ENCODE data around the gene DOP1B.

The DOP1B gene

DNA sequence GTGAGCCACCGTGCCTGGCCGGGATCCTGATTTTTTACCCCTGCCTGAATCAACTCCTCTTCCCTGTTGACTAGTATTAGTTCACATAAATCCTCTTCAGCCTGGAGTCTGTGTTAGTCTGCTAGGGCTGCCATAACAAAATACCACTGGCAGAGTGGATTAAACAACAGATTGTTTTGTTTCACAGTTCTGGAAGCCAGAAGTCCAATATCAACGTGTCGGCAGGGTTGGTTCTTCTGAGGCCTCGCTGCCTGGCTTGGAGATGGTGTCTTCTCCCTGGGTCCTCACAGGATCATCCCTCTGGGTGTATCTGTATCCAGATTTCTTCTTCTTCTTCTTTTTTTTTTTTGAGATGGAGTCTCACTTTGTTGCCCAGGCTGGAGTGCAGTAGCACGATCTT is 18.2 kb downstream of the DOP1B start:
- Histone ChIP-seq H3K4me1 (ENCODE audit: insufficient read depth, low read length, poor library complexity, severe bottlenecking) (no peaks in the 10 kb centered on the region), H3F3A (ENCODE audit: low read depth) (no peaks in the 10 kb centered on the region)
- no peak for TF ChIP-seq EZH2phosphoT487 (IDR thresholded peaks at IDR 0.05; ENCODE audit: borderline replicate concordance)
- TF ChIP-seq, protein P1, sequence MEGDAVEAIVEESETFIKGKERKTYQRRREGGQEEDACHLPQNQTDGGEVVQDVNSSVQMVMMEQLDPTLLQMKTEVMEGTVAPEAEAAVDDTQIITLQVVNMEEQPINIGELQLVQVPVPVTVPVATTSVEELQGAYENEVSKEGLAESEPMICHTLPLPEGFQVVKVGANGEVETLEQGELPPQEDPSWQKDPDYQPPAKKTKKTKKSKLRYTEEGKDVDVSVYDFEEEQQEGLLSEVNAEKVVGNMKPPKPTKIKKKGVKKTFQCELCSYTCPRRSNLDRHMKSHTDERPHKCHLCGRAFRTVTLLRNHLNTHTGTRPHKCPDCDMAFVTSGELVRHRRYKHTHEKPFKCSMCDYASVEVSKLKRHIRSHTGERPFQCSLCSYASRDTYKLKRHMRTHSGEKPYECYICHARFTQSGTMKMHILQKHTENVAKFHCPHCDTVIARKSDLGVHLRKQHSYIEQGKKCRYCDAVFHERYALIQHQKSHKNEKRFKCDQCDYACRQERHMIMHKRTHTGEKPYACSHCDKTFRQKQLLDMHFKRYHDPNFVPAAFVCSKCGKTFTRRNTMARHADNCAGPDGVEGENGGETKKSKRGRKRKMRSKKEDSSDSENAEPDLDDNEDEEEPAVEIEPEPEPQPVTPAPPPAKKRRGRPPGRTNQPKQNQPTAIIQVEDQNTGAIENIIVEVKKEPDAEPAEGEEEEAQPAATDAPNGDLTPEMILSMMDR (conservative IDR thresholded peaks at IDR 0.05; ENCODE audit: low read length), result no peak

DNA sequence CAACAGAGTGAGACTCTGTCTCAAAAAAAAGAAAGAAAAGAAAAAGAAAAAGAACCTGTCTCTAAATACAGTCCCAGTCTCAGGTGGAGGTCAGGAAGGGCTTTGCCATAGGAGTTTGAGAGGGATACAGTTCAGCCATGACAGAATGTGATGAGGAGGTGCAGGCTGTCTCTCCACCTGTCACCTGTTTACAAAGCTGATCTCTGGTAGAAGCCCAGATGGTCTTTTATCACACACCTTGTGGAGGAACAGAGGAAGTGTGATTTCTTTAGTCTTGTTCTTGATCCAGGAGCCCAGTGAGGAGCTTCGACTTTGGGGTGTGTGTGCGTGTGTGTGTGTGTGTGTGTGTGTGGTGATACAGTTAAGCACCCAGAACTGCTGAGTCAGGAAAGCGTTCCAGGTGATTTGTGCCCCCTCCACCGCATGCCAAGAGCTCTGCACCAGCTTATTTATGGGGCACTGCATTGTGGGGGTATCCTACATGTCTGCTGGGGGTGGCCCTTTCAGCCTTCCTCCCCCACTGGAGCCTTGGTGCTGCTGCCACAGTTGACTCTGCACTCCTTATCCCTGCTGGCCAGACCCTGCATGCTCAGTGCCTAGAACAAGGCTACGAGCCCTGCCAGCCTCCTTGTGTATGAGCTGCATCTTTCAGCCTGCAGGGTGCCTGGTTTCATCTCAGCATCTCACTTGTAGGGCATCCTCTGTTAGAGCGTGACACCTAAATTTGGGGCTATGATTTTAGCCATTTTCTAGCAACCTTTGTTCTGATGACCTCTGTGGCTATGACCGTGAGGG is 19.3 kb downstream of the DOP1B start:
- H2AFZ ChIP-seq (ENCODE audit: low read length), result no peak overlapping the region
- no peaks in the 10 kb centered on the region for H3K79me2 ChIP-seq (ENCODE audit: insufficient read depth, low read length)
- peaks cover 3% of the 10 kb centered on the region; the same call in 1 of the 2 replicates for H3K9me3 ChIP-seq (ENCODE audit: insufficient read depth, low read depth, low read length)
- no peak overlapping the region for H3K9ac ChIP-seq (ENCODE audit: low read depth, low read length, poor library complexity, severe bottlenecking)
- TF ChIP-seq, protein P1 (conservative IDR thresholded peaks at IDR 0.05; ENCODE audit: low read length), result no peak
- no peak for TF ChIP-seq EZH2phosphoT487 (IDR thresholded peaks at IDR 0.05; ENCODE audit: borderline replicate concordance)
- H3K4me3 ChIP-seq (ENCODE audit: low read length, poor library complexity, severe bottlenecking), result no peak overlapping the region
- no peaks in the 10 kb centered on the region for H3K4me1 ChIP-seq (ENCODE audit: insufficient read depth, low read length, poor library complexity, severe bottlenecking)
- no peaks in the 10 kb centered on the region for H3F3A ChIP-seq (ENCODE audit: low read depth)
- no peaks in the 10 kb centered on the region for H4K20me1 ChIP-seq (ENCODE audit: insufficient read depth, low read length, poor library complexity, severe bottlenecking)
- H3K4me2 ChIP-seq (ENCODE audit: low read depth, low read length, poor library complexity, severe bottlenecking), result no peak overlapping the region
- H3K36me3 ChIP-seq (ENCODE audit: insufficient read depth, low read length), result no peaks in the 10 kb centered on the region
- no peaks in the 10 kb centered on the region for H3K27me3 ChIP-seq (ENCODE audit: insufficient read depth, low read length, poor library complexity, severe bottlenecking)
- no peaks in the 10 kb centered on the region for H3K9me2 ChIP-seq (replicated peaks; ENCODE audit: low read depth, low read length)

More for the DNA sequence above, 18.2 kb downstream of the DOP1B start:
- no peaks in the 10 kb centered on the region for H3K9me2 ChIP-seq (replicated peaks; ENCODE audit: low read depth, low read length)
- H3K36me3 ChIP-seq (ENCODE audit: insufficient read depth, low read length), result no peaks in the 10 kb centered on the region; the same call in 1 of the 2 replicates
- H3K4me2 ChIP-seq (ENCODE audit: low read depth, low read length, poor library complexity, severe bottlenecking), result no peak overlapping the region
- no peaks in the 10 kb centered on the region for H3K27me3 ChIP-seq (ENCODE audit: insufficient read depth, low read length, poor library complexity, severe bottlenecking)
- H4K20me1 ChIP-seq (ENCODE audit: insufficient read depth, low read length, poor library complexity, severe bottlenecking), result no peaks in the 10 kb centered on the region
- H3K79me2 ChIP-seq (ENCODE audit: insufficient read depth, low read length), result no peaks in the 10 kb centered on the region
- peaks cover 3% of the 10 kb centered on the region; the same call in 1 of the 2 replicates for H3K9me3 ChIP-seq (ENCODE audit: insufficient read depth, low read depth, low read length)
- H2AFZ ChIP-seq (ENCODE audit: low read length), result no peak overlapping the region
- no peak overlapping the region for H3K4me3 ChIP-seq (ENCODE audit: low read length, poor library complexity, severe bottlenecking)
- no peak overlapping the region for H3K9ac ChIP-seq (ENCODE audit: low read depth, low read length, poor library complexity, severe bottlenecking)

GRCh38 chr21:36178349-36178748 is 21.7 kb downstream of the DOP1B start:
- Histone ChIP-seq H3K4me3 (ENCODE audit: low read length, poor library complexity, severe bottlenecking) (no peak overlapping the region), H2AFZ (ENCODE audit: low read length) (no peak overlapping the region), H3K9ac (ENCODE audit: low read depth, low read length, poor library complexity, severe bottlenecking) (no peak overlapping the region), H3K27me3 (ENCODE audit: insufficient read depth, low read length, poor library complexity, severe bottlenecking) (no peaks in the 10 kb centered on the region), H3K9me2 (replicated peaks; ENCODE audit: low read depth, low read length) (no peaks in the 10 kb centered on the region), H3K4me1 (ENCODE audit: insufficient read depth, low read length, poor library complexity, severe bottlenecking) (no peaks in the 10 kb centered on the region), H3K79me2 (ENCODE audit: insufficient read depth, low read length) (no peaks in the 10 kb centered on the region), H3F3A (ENCODE audit: low read depth) (no peaks in the 10 kb centered on the region), H3K9me3 (ENCODE audit: insufficient read depth, low read depth, low read length) (peaks cover 3% of the 10 kb centered on the region; the same call in 1 of the 2 replicates), H3K4me2 (ENCODE audit: low read depth, low read length, poor library complexity, severe bottlenecking) (no peak overlapping the region), H4K20me1 (ENCODE audit: insufficient read depth, low read length, poor library complexity, severe bottlenecking) (no peaks in the 10 kb centered on the region), H3K36me3 (ENCODE audit: insufficient read depth, low read length) (no peaks in the 10 kb centered on the region)
- TF ChIP-seq EZH2phosphoT487 (IDR thresholded peaks at IDR 0.05; ENCODE audit: borderline replicate concordance), result no peak
- TF ChIP-seq, protein P1 (conservative IDR thresholded peaks at IDR 0.05; ENCODE audit: low read length), result no peak

Data from Loucy (cell line).